PC-3 (cell line): ENCODE data around the gene MRPL4. TPM values are rescaled to one million over a fixed set of nuclear protein-coding genes. Genes with fewer than 3 reads are reported as not detected.

Experiments used
- ATAC-seq: fragments of 200-7000 bp; cut with Tn5 transposase; 2 replicates; pipeline ENCODE4 v1.9.1; 2020; ENCODE audit warnings: mild to moderate bottlenecking, moderate library complexity
- Bru-seq: library from RNA; stranded (reverse); fragments of 400-500 nt; gene quantifications from one replicate; lab custom pipeline; 2021; lab: Mats Ljungman, UMichigan
- BruChase-seq, 2 experiments: library from RNA; stranded (reverse); fragments of 400-500 nt; gene quantifications; one replicate each; lab custom pipeline; 2021; lab: Mats Ljungman, UMichigan
- BruUV-seq: library from RNA; stranded (reverse); fragments of 400-500 nt; replicated peaks from 2 replicates; lab custom pipeline; 2021; lab: Mats Ljungman, UMichigan
- CTCF ChIA-PET: fragments of 300-600 bp; sonication (Branson Sonifier 250); formaldehyde crosslinking; loops from one replicate; lab custom pipeline; 2022; ENCODE audit warnings: antibody characterized with exemption; lab: Charles Lee
- POLR2A ChIA-PET: fragments of 300-600 bp; sonication (Branson Sonifier 250); formaldehyde crosslinking; loops from one replicate; lab custom pipeline; 2022; ENCODE audit warnings: antibody characterized with exemption; ENCODE audit not compliant: unreplicated experiment; lab: Charles Lee
- DNase-seq: peaks from one replicate; pipeline ENCODE4 v3.0.0-alpha.2; 2015
- H2AFZ ChIP-seq: fragments of 300-600 bp; sonication (generic); 2 replicates; pipeline ENCODE4 v1.6.0; 2016; ENCODE audit warnings: antibody characterized with exemption, low read length
- H3F3A ChIP-seq: fragments of 300-600 bp; sonication (generic); one replicate; pipeline ENCODE4 v1.6.0; 2017; ENCODE audit warnings: antibody characterized with exemption, low read length, control low read depth, mild to moderate bottlenecking; ENCODE audit not compliant: unreplicated experiment
- H3K27ac ChIP-seq: fragments of 300-600 bp; sonication (generic); 2 replicates; pipeline ENCODE4 v1.5.1; 2016; ENCODE audit warnings: mild to moderate bottlenecking, low read length
- H3K27me3 ChIP-seq: fragments of 300-600 bp; sonication (generic); 2 replicates; pipeline ENCODE4 v1.6.1; 2016; ENCODE audit warnings: low read length, mixed read lengths
- H3K36me3 ChIP-seq: fragments of 300-600 bp; sonication (generic); 2 replicates; pipeline ENCODE4 v1.6.1; 2016; ENCODE audit warnings: low read depth, mixed run types, low read length, mixed read lengths
- H3K4me1 ChIP-seq: fragments of 300-600 bp; sonication (generic); 2 replicates; pipeline ENCODE4 v1.5.1; 2016; ENCODE audit warnings: low read length; ENCODE audit not compliant: insufficient read depth
- H3K4me2 ChIP-seq: fragments of 300-600 bp; sonication (generic); 2 replicates; pipeline ENCODE4 v1.6.0; 2016; ENCODE audit warnings: low read length
- H3K4me3 ChIP-seq: fragments of 300-600 bp; sonication (generic); 2 replicates; pipeline ENCODE4 v1.5.1; 2016; ENCODE audit warnings: mild to moderate bottlenecking, low read length, mixed read lengths
- H3K79me2 ChIP-seq: fragments of 300-600 bp; sonication (generic); 2 replicates; pipeline ENCODE4 v1.6.1; 2017; ENCODE audit warnings: low read length, mixed read lengths
- H3K9ac ChIP-seq: fragments of 300-600 bp; sonication (generic); 2 replicates; pipeline ENCODE4 v1.6.0; 2016; ENCODE audit warnings: mild to moderate bottlenecking, low read length
- H3K9me2 ChIP-seq: fragments of 300-600 bp; sonication (generic); replicated peaks from 2 replicates; pipeline ENCODE4 v1.6.1; 2016; ENCODE audit warnings: mixed run types, low read length, mixed read lengths
- H3K9me3 ChIP-seq: fragments of 300-600 bp; sonication (generic); 2 replicates; pipeline ENCODE4 v1.6.1; 2016; ENCODE audit warnings: low read length, mixed read lengths
- H4K20me1 ChIP-seq: fragments of 300-600 bp; sonication (generic); 2 replicates; pipeline ENCODE4 v1.6.1; 2016; ENCODE audit warnings: low read length, mixed read lengths
- CTCF ChIP-seq: fragments of 300-600 bp; sonication (generic); conservative IDR thresholded peaks from 2 replicates; pipeline ENCODE4 v1.5.1; 2017; ENCODE audit warnings: antibody characterized with exemption, low read depth, mild to moderate bottlenecking, low read length
- EZH2 ChIP-seq: fragments of 300-600 bp; sonication (generic); IDR thresholded peaks from one replicate; pipeline ENCODE4 v1.6.1; 2017; ENCODE audit warnings: antibody characterized with exemption, mild to moderate bottlenecking, low read length; ENCODE audit not compliant: unreplicated experiment
- EZH2phosphoT487 ChIP-seq: fragments of 300-600 bp; sonication (generic); IDR thresholded peaks from 2 replicates; pipeline ENCODE4 v1.6.1; 2018; ENCODE audit warnings: mild to moderate bottlenecking, antibody characterized with exemption, low read length, borderline replicate concordance
- intact Hi-C: fragments of 100-400 bp; cut with micrococcal nuclease; formaldehyde crosslinking; loops from 2 replicates; pipeline ENCODE4 v1.9.0; 2023
- long read RNA-seq: library from polyadenylated mRNA; unstranded; transcript quantifications from one replicate; pipeline ENCODE4 v2.0.0, GENCODE V29; 2021; ENCODE audit not compliant: unreplicated experiment
- total RNA-seq: library from RNA; depleted of rRNA; stranded (reverse); fragments of >200 nt; gene quantifications from 2 replicates; pipeline ENCODE4 v1.2.3, GENCODE V29; 2014; rRNA removed

Gene MRPL4
- total RNA-seq (336 and 427 TPM in 2 replicates), Bru-seq, nascent RNA (percentile 78 among the genes with signal in this experiment), BruChase-seq, experiment 1, labeled RNA remaining after a 6-hour chase (percentile 90 among the genes with signal in this experiment), BruChase-seq, experiment 2, labeled RNA remaining after a 2-hour chase (percentile 82 among the genes with signal in this experiment)
- long read RNA-seq, transcript MRPL4-207 (8 exons, 1,423 nt): minor isoform, 8 of 157 reads
- long read RNA-seq, transcript MRPL4-201 (9 exons, 1,455 nt): major isoform, 102 of 157 reads
- long read RNA-seq, partial matches to known transcripts: 29 of 157 reads
- long read RNA-seq, other reads (novel, unspliced or antisense): 15 of 157 reads

DNA sequence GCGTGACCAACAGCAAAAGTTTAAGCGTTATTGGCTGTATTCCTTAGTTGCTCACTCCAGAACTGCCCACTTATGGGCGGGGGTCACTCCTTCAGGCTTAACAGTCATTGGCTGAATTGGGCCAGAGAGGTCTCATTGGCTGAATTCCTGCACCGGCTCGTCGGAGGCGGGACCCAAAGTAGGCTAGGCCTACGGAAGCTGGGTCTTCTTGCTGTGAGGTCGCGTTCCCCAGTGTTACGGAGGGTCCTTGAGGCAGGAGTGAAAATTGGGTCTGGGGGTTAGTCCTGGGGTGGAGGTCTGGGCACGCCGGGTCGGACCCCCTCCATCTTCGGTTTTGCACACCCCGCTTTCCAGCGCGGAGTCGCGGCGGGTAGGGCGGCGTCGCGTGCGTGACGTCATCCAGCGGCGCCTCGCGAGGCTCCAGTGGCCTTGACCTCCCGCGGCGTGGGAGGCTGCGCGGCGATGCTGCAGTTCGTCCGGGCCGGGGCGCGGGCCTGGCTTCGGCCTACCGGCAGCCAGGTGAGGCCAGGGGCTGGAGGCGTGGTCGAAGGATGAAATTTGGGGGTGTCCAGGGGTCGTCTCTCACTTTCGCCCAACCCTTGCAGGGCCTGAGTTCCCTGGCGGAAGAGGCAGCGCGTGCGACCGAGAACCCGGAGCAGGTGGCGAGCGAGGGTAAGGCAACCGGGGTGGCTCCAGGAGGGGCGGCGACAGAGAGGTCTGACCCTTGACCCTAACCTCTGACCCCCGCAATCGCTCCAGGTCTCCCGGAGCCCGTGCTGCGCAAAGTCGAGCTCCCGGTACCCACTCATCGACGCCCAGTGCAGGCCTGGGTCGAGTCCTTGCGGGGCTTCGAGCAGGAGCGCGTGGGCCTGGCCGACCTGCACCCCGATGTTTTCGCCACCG lies at the start of gene MRPL4:
MRPL4 (plus strand) TSS at position 423 of the 903 bp plus-strand sequence; CDS start at position 463, 40 bp downstream.
- intact Hi-C loops: loop anchor here (1.0 to 5.0 kb wide), 4 partner anchors 132 to 318 kb away; no protein-coding TSS in a partner anchor
- Histone ChIP-seq H3K79me2 (peaks cover 27% of the 10 kb centered on the region), H3K9me3 (no peaks in the 10 kb centered on the region), H3K27ac (peak within 1 kb of the TSS; percentile 46), H4K20me1 (no peaks in the 10 kb centered on the region), H3K4me1 (peaks cover 8% of the 10 kb centered on the region; the same call in 1 of the 2 replicates), H2AFZ (peak within 1 kb of the TSS; percentile 99), H3K4me3 (peak within 1 kb of the TSS; percentile 97), H3K27me3 (no peaks in the 10 kb centered on the region), H3F3A (no peaks in the 10 kb centered on the region), H3K36me3 (peaks cover 22% of the 10 kb centered on the region), H3K9me2 (no peaks in the 10 kb centered on the region), H3K4me2 (peak within 1 kb of the TSS; percentile 97), H3K9ac (peak within 1 kb of the TSS; percentile 94)
- ATAC-seq (peak; percentile 96), DNase-seq (peak; percentile 100)
- BruUV-seq: no TSS peak
- CTCF ChIA-PET: interaction anchor here (0.5 to 0.6 kb wide), 2 partner anchors 58 to 149 kb away, joined by 3 to 4 read pairs; no protein-coding TSS in a partner anchor
- TF ChIP-seq EZH2phosphoT487 (no peak), EZH2 (no peak), CTCF (no peak)
- POLR2A ChIA-PET: interaction anchor here (0.5 to 0.7 kb wide), 4 partner anchors 25 to 129 kb away, joined by 3 to 14 read pairs (median 6); partner anchors contain the start of gene TYK2

- CTCF ChIA-PET: no interaction called here
- intact Hi-C loops: no loop called here
Measured at GRCh38 chr19:10203686-10204085, 48.3 kb upstream of the MRPL4 start.

More at GRCh38 chr19:10203686-10204085, 48.3 kb upstream of the MRPL4 start:
- no peaks in the 10 kb centered on the region for H3K9me3 ChIP-seq
- H4K20me1 ChIP-seq: no peaks in the 10 kb centered on the region
- H3K4me3 ChIP-seq: no peak overlapping the region
- DNase-seq (no peak), ATAC-seq (no peak)
- POLR2A ChIA-PET: no interaction called here
- BruUV-seq: no TSS peak
- H3F3A ChIP-seq: no peaks in the 10 kb centered on the region
- TF ChIP-seq EZH2: no peak
- no peak for TF ChIP-seq CTCF
- TF ChIP-seq EZH2phosphoT487: no peak
- no peaks in the 10 kb centered on the region for H3K27me3 ChIP-seq
- no peak overlapping the region for H2AFZ ChIP-seq
- H3K36me3 ChIP-seq: no peaks in the 10 kb centered on the region
- no peak overlapping the region for H3K9ac ChIP-seq
- H3K79me2 ChIP-seq: no peaks in the 10 kb centered on the region
- no peak overlapping the region for H3K4me2 ChIP-seq
- H3K4me1 ChIP-seq: peaks cover 10% of the 10 kb centered on the region
- H3K27ac ChIP-seq: no peak overlapping the region
- no peaks in the 10 kb centered on the region for H3K9me2 ChIP-seq
